ENCODE results near the gene CNOT10.
"Not testable (repeated sequence)": the region's sequence is repeated elsewhere in the genome, so short reads cannot be mapped to it uniquely, and the experiment has no call there.

The CNOT10 gene

DNA sequence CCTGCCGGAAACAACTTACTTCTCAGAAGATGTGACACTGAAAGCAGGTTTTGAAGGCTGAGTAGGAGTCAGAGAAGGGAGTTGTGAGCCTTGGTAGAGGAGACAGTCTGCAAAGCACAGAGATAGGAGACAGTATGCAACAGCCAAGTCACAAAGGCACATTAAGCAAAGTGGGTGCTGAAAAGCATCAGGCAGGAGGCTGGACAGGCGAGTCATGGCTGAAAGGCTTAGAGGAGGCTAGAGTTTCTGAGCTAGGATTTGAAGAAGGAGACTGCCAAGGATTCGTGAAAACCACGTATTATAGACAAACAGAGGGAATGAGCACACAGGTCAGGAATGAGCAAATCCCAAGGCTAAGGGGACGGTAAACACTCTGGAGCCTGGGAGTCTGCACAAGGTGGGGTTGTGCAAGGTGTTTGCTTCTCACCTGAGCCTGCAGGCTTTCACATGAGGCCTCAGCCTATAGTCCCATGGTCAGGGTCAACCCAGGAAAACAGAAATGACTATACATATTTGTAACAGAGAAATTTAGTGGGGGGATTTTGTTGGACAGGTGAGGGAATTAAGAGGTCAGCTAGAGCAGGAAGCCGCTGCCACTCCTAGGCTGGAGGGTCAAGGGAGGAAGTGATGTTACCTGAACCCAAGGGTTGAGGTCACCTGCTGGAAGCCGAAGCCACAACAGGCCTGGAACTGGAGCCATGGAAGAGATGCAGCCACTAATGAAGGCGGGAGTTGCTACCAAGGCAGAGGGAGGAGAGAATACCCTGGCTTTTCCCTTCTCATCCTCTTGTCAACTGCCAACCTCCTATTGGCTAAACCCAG lies 109.7 kb downstream of the CNOT10 start:
- DNase-seq, result peak; percentile 5
- in situ Hi-C loops (cut with HindIII; ENCODE audit: low pct_ligation_motif_present, low sequenced_read_pairs), result no loop called here
- H3K27me3 ChIP-seq (replicated peaks), result no peaks in the 10 kb centered on the region
- H3K27ac ChIP-seq, result no peak overlapping the region
- H3K4me3 ChIP-seq (ENCODE audit: low read depth, low read length), result no peak overlapping the region
- TF ChIP-seq CTCF (IDR thresholded peaks at IDR 0.05; ENCODE audit: low read depth, low read length, missing control alignments), result no peak
- H3K36me3 ChIP-seq (replicated peaks), result no peaks in the 10 kb centered on the region

DNA sequence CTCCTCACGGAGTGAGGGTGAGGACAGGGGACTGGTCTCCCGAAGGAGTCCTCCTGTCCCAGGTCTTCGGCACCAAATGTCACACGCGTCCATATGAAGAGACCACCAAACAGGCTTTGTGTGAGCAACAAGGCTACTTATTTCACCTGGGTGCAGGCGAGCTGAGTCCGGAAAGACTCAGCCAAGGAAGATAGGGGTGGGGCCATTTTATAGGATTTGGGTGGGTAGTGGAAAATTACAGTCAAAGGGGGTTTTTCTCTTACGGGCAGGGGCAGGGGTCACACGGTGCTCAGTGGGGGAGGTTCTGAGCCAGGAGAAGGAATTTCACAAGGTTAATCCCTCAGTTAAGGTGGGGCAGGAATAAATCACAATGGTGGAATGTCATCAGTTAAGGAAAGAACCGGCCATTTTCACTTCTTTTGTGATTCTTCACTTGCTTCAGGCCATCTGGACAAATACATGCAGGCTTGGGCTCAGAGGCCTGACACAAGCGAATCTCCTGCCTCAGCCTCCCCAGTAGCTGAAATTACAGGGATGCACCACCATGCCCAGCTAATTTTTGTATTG lies 111.5 kb downstream of the CNOT10 start:
- H3K27me3 ChIP-seq (replicated peaks); H3K4me3 ChIP-seq (ENCODE audit: low read depth, low read length); DNase-seq; H3K36me3 ChIP-seq (replicated peaks); in situ Hi-C loops (cut with HindIII; ENCODE audit: low pct_ligation_motif_present, low sequenced_read_pairs); H3K27ac ChIP-seq: not testable (repeated sequence)

GRCh38 chr3:32797776-32798175 lies 112.8 kb downstream of the CNOT10 start:
- in situ Hi-C loops (cut with HindIII; ENCODE audit: low pct_ligation_motif_present, low sequenced_read_pairs), result no loop called here
- DNase-seq, result peak; percentile 22
- no peak overlapping the region for H3K4me3 ChIP-seq (ENCODE audit: low read depth, low read length)
- H3K27me3 ChIP-seq (replicated peaks), result no peaks in the 10 kb centered on the region
- TF ChIP-seq CTCF (IDR thresholded peaks at IDR 0.05; ENCODE audit: low read depth, low read length, missing control alignments), result no peak
- no peaks in the 10 kb centered on the region for H3K36me3 ChIP-seq (replicated peaks)
- no peak overlapping the region for H3K27ac ChIP-seq

DNA sequence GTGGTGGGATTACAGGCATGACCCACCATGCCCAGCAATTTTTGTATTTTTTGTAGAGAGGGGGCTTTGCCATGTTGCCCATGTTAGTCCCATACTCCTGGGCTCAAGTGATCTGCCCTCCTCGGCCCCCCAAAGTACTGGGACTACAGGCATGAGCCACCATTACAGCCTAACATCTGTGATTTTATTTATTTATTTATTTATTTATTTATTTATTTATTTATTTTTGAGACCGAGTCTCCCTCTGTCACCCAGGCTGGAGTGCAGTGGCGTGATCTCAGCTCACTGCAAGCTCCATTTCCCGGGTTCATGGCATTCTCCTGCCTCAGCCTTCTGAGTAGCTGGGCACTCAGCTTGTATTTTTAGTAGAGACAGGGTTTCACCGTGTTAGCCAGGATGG lies 116.5 kb downstream of the CNOT10 start:
- H3K36me3 ChIP-seq (replicated peaks); H3K27me3 ChIP-seq (replicated peaks); H3K27ac ChIP-seq; DNase-seq; H3K4me3 ChIP-seq (ENCODE audit: low read depth, low read length); in situ Hi-C loops (cut with HindIII; ENCODE audit: low pct_ligation_motif_present, low sequenced_read_pairs): not testable (repeated sequence)

- Histone ChIP-seq H3K27ac (no peak overlapping the region), H3K4me3 (ENCODE audit: low read depth, low read length) (no peak overlapping the region), H3K36me3 (replicated peaks) (no peaks in the 10 kb centered on the region), H3K27me3 (replicated peaks) (peaks cover 25% of the 10 kb centered on the region)
- in situ Hi-C loops (cut with HindIII; ENCODE audit: low pct_ligation_motif_present, low sequenced_read_pairs), result no loop called here
- DNase-seq, result no peak
- no peak for TF ChIP-seq CTCF (IDR thresholded peaks at IDR 0.05; ENCODE audit: low read depth, low read length, missing control alignments)
These were observed 128.2 kb downstream of the CNOT10 start for GRCh38 chr3:32813180-32813579.

- in situ Hi-C loops (cut with HindIII; ENCODE audit: low pct_ligation_motif_present, low sequenced_read_pairs), result no loop called here
- H3K27ac ChIP-seq, result no peak overlapping the region
- no peak for TF ChIP-seq CTCF (IDR thresholded peaks at IDR 0.05; ENCODE audit: low read depth, low read length, missing control alignments)
- H3K27me3 ChIP-seq (replicated peaks), result peaks cover 37% of the 10 kb centered on the region
- no peaks in the 10 kb centered on the region for H3K36me3 ChIP-seq (replicated peaks)
- no peak overlapping the region for H3K4me3 ChIP-seq (ENCODE audit: low read depth, low read length)
- DNase-seq, result no peak
These were observed 129.4 kb downstream of the CNOT10 start for GRCh38 chr3:32814361-32814760.

Data from brain microvascular endothelial cell (primary cell).